Measurements from ENCODE around the gene SLC23A1.

Gene SLC23A1

GRCh38 chr5:139379626-139380449, 3.3 kb downstream of the SLC23A1 start:
- Histone ChIP-seq H3K79me2 (ENCODE audit: insufficient read depth, low read length) (no peaks in the 10 kb centered on the region), H3K4me2 (ENCODE audit: low read length) (no peak overlapping the region), H4K20me1 (ENCODE audit: insufficient read depth, low read length) (no peaks in the 10 kb centered on the region), H3K36me3 (ENCODE audit: insufficient read depth, low read length) (no peaks in the 10 kb centered on the region), H3K4me1 (ENCODE audit: insufficient read depth, low read length, severe bottlenecking) (peaks cover 20% of the 10 kb centered on the region), H3K9me3 (ENCODE audit: low read length) (no peaks in the 10 kb centered on the region), H2AFZ (ENCODE audit: low read length) (no peak overlapping the region), H3K9me2 (ENCODE audit: low read depth, low read length) (no peaks in the 10 kb centered on the region), H3F3A (ENCODE audit: insufficient read depth, low read length) (no peaks in the 10 kb centered on the region), H3K9ac (ENCODE audit: low read length) (no peak overlapping the region), H3K4me3 (ENCODE audit: low read depth, low read length, poor library complexity, severe bottlenecking) (no peak overlapping the region), H3K27ac (ENCODE audit: low read depth, low read length, poor library complexity, severe bottlenecking) (no peak overlapping the region), H3K27me3 (ENCODE audit: insufficient read depth, low read length) (no peaks in the 10 kb centered on the region)
- TF ChIP-seq CTCF (IDR thresholded peaks at IDR 0.05; ENCODE audit: low read length), result no peak
- no peak for TF ChIP-seq EZH2 (IDR thresholded peaks at IDR 0.05; ENCODE audit: borderline replicate concordance, low read length)

GRCh38 chr5:139378941-139379361, 4.1 kb downstream of the SLC23A1 start:
- no peaks in the 10 kb centered on the region for H4K20me1 ChIP-seq (ENCODE audit: insufficient read depth, low read length)
- H3K27ac ChIP-seq (ENCODE audit: low read depth, low read length, poor library complexity, severe bottlenecking), result no peak overlapping the region
- peaks cover 11% of the 10 kb centered on the region for H3K4me1 ChIP-seq (ENCODE audit: insufficient read depth, low read length, severe bottlenecking)
- no peak overlapping the region for H2AFZ ChIP-seq (ENCODE audit: low read length)
- no peak for TF ChIP-seq EZH2 (IDR thresholded peaks at IDR 0.05; ENCODE audit: borderline replicate concordance, low read length)
- no peak for TF ChIP-seq CTCF (IDR thresholded peaks at IDR 0.05; ENCODE audit: low read length)
- no peaks in the 10 kb centered on the region for H3K9me2 ChIP-seq (ENCODE audit: low read depth, low read length)
- no peak overlapping the region for H3K9ac ChIP-seq (ENCODE audit: low read length)
- H3K79me2 ChIP-seq (ENCODE audit: insufficient read depth, low read length), result no peaks in the 10 kb centered on the region
- H3K4me2 ChIP-seq (ENCODE audit: low read length), result no peak overlapping the region
- no peak overlapping the region for H3K4me3 ChIP-seq (ENCODE audit: low read depth, low read length, poor library complexity, severe bottlenecking)
- H3F3A ChIP-seq (ENCODE audit: insufficient read depth, low read length), result no peaks in the 10 kb centered on the region
- no peaks in the 10 kb centered on the region for H3K36me3 ChIP-seq (ENCODE audit: insufficient read depth, low read length)
- H3K27me3 ChIP-seq (ENCODE audit: insufficient read depth, low read length), result no peaks in the 10 kb centered on the region
- no peaks in the 10 kb centered on the region for H3K9me3 ChIP-seq (ENCODE audit: low read length)

- Histone ChIP-seq H3K9me2 (ENCODE audit: low read depth, low read length) (no peaks in the 10 kb centered on the region), H4K20me1 (ENCODE audit: insufficient read depth, low read length) (no peaks in the 10 kb centered on the region), H3K9ac (ENCODE audit: low read length) (no peak overlapping the region), H3K4me3 (ENCODE audit: low read depth, low read length, poor library complexity, severe bottlenecking) (no peak overlapping the region), H3K4me1 (ENCODE audit: insufficient read depth, low read length, severe bottlenecking) (peaks cover 4% of the 10 kb centered on the region), H3K36me3 (ENCODE audit: insufficient read depth, low read length) (no peaks in the 10 kb centered on the region), H3K79me2 (ENCODE audit: insufficient read depth, low read length) (no peaks in the 10 kb centered on the region), H3K27me3 (ENCODE audit: insufficient read depth, low read length) (no peaks in the 10 kb centered on the region), H3K9me3 (ENCODE audit: low read length) (no peaks in the 10 kb centered on the region), H3F3A (ENCODE audit: insufficient read depth, low read length) (no peaks in the 10 kb centered on the region), H3K27ac (ENCODE audit: low read depth, low read length, poor library complexity, severe bottlenecking) (no peak overlapping the region), H2AFZ (ENCODE audit: low read length) (no peak overlapping the region), H3K4me2 (ENCODE audit: low read length) (no peak overlapping the region)
- TF ChIP-seq EZH2 (IDR thresholded peaks at IDR 0.05; ENCODE audit: borderline replicate concordance, low read length), result no peak
These were observed 4.8 kb downstream of the SLC23A1 start for GRCh38 chr5:139378101-139378825.
